ENCODE data around the gene NR2F1. TPM values are rescaled to one million over a fixed set of nuclear protein-coding genes. Genes with fewer than 3 reads are reported as not detected.

The NR2F1 gene
- total RNA-seq, 1 donor from 2014 or later, result 97.2 TPM

DNA sequence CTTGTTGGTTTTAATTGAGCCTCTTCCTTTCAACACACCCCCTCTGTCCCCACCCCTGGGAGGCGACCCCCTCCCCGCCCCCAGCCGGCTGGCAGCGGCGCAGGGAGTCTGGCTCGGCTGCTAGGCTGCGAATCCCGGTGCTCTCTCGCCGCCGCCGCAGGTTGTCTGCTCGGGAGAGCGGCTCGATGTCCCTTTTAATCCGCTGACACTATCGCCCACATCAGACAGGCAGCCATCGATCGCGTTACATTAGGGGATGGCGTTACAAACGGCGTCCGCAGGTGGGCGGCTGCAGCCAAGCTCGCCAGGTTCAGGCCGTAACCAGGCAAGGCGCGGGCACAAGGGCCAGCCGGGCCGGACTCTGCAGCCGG, 3.3 kb upstream of the NR2F1 start:
- Histone ChIP-seq H3K27me3 (no peaks in the 10 kb centered on the region), H3K36me3 (no peaks in the 10 kb centered on the region), H3K4me3 (peak overlapping the region; percentile 59 to 82), H3K27ac (peak overlapping the region; percentile 89), H3K9me3 (no peaks in the 10 kb centered on the region), H3K4me1 (peaks cover 37% of the 10 kb centered on the region)
- TF ChIP-seq POLR2A (IDR thresholded peaks at IDR 0.05) (no peak), POLR2AphosphoS5 (IDR thresholded peaks at IDR 0.05; ENCODE audit: insufficient read depth in 1 of 2, low read depth in 1 of 2) (no peak)
- TF ChIP-seq, protein P1, sequence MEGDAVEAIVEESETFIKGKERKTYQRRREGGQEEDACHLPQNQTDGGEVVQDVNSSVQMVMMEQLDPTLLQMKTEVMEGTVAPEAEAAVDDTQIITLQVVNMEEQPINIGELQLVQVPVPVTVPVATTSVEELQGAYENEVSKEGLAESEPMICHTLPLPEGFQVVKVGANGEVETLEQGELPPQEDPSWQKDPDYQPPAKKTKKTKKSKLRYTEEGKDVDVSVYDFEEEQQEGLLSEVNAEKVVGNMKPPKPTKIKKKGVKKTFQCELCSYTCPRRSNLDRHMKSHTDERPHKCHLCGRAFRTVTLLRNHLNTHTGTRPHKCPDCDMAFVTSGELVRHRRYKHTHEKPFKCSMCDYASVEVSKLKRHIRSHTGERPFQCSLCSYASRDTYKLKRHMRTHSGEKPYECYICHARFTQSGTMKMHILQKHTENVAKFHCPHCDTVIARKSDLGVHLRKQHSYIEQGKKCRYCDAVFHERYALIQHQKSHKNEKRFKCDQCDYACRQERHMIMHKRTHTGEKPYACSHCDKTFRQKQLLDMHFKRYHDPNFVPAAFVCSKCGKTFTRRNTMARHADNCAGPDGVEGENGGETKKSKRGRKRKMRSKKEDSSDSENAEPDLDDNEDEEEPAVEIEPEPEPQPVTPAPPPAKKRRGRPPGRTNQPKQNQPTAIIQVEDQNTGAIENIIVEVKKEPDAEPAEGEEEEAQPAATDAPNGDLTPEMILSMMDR (IDR thresholded peaks at IDR 0.05), result no peak
- peak in 1 of 2 donors; percentile 89 for DNase-seq (ENCODE audit: extremely low spot score in 2 of 2)
- intact Hi-C loops (cut with DNase I), result loop anchor here (10.0 kb wide), 2 partner anchors 225 to 335 kb away; no protein-coding TSS in a partner anchor

DNA sequence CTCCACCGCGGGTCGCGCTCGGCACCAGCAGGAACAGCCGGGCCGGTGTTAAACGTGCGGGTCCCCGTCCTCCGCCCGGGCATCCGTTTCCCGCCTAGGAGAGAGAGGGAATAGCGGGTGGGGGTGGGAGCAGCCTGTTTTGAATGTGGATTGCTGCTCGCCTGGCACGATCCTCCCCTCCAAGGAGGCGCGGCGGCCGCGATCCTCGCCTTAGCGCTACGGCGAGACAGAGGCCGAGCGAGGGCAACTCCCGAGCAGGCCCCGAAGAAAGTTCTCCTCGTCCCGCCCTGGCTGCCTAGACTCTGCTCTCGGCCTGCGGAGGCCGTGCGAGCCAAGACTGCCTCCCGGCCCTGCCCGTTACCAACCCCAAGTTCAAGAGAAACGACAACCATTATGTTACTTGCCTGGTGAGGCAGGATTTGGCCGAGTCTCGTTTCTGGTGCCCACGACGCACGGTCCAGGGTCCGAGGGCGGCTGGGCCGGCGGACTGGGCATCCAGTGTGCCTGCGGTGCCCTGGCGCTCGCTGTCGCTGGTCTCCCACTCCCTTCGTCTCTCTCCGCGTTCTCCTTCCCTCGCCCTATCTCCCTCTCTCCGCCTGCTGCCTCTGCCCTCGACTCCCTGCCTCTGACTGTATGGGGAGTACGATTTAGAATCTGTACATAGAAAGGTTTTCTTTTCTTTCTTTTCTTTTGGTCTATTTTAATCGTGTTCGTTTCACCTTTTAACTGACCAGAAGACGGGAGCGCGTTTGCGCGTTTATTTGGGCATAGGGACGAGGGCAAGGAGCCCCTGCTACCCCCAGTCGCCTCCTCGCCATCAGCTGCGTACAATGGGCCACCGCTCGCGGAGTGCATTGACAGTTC, 2.7 kb upstream of the NR2F1 start:
- Histone ChIP-seq H3K4me3 (peak overlapping the region; percentile 59 to 82), H3K36me3 (no peaks in the 10 kb centered on the region), H3K27ac (peak overlapping the region; percentile 89), H3K27me3 (no peaks in the 10 kb centered on the region), H3K4me1 (peaks cover 39% of the 10 kb centered on the region), H3K9me3 (no peaks in the 10 kb centered on the region)
- intact Hi-C loops (cut with DNase I), result loop anchor here (10.0 kb wide), 1 partner anchor 335 kb away; no protein-coding TSS in a partner anchor
- TF ChIP-seq POLR2A (IDR thresholded peaks at IDR 0.05) (no peak), POLR2AphosphoS5 (IDR thresholded peaks at IDR 0.05; ENCODE audit: insufficient read depth in 1 of 2, low read depth in 1 of 2) (peak in 1 of 2 donors; percentile 44)
- TF ChIP-seq, protein P1 (IDR thresholded peaks at IDR 0.05), result no peak
- peak in 1 of 2 donors; percentile 88 for DNase-seq (ENCODE audit: extremely low spot score in 2 of 2)

DNA sequence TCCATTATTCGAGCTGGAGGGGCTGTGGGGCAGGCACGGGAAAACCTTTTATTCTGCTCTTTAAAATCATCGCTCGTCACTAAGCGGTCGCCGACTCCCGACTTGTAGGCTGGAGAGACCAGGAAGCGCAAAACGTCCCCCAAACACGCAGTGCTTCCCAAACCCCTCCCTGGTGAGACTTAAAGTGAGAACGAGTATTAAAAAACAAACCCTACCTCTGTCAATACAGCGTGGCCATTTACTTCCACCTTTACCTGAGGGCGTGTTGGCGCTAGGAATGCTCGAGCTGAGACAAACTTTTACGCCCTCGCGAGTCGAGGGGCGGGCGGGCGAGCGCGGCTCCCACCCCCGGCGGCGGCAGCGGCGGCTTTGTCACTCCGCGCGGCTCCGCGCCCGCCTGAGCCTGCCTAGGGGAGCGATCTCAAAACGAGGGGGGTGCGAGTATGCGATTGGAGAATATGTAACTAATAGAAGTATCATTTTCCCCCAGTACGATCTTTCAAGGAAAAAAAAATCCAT, 2.0 kb upstream of the NR2F1 start, which contains the start of gene NR2F1-AS1:
Gene NR2F1-AS1 (minus strand): TSS at position 293 of the 519 bp plus-strand sequence.
- intact Hi-C loops (cut with DNase I), result loop anchor here (10.0 kb wide), 1 partner anchor 336 kb away; no protein-coding TSS in a partner anchor
- H3K4me1 ChIP-seq, result peaks cover 43% of the 10 kb centered on the region

DNA sequence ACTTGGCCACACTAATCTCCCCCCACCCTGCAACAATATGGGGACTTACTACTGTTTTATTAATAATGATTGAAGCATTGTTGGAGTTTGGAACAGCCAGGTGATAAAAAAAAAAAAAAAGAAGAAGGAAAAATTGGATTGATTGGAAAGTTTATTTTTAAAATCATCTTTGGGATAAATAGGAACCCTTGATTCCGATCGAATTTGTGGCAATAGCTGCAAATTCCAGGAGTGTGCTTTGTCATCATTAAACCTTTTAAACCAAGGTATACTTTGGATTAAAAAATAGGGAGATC, 907 bp upstream of the NR2F1 start:
- TF ChIP-seq POLR2A (IDR thresholded peaks at IDR 0.05) (no peak), POLR2AphosphoS5 (IDR thresholded peaks at IDR 0.05; ENCODE audit: insufficient read depth in 1 of 2, low read depth in 1 of 2) (no peak)
- TF ChIP-seq, protein P1 (IDR thresholded peaks at IDR 0.05), result no peak
- peak overlapping the region; percentile 90 for H3K27ac ChIP-seq
- no peaks in the 10 kb centered on the region for H3K36me3 ChIP-seq
- no peaks in the 10 kb centered on the region for H3K27me3 ChIP-seq
- intact Hi-C loops (cut with DNase I), result loop anchor here (10.0 kb wide), 1 partner anchor 337 kb away; no protein-coding TSS in a partner anchor
- no peak for DNase-seq (ENCODE audit: extremely low spot score in 2 of 2)
- H3K4me3 ChIP-seq, result peak overlapping the region; percentile 59 to 66
- no peaks in the 10 kb centered on the region for H3K9me3 ChIP-seq
- peaks cover 43% of the 10 kb centered on the region for H3K4me1 ChIP-seq

More for the DNA sequence above, 2.0 kb upstream of the NR2F1 start, which contains the start of gene NR2F1-AS1:
- Histone ChIP-seq H3K27ac (peak within 1 kb of the TSS; percentile 90), H3K27me3 (no peaks in the 10 kb centered on the region), H3K4me3 (peak within 1 kb of the TSS; percentile 59 to 82), H3K9me3 (no peaks in the 10 kb centered on the region), H3K36me3 (no peaks in the 10 kb centered on the region)
- peak in 1 of 2 donors; percentile 89 for DNase-seq (ENCODE audit: extremely low spot score in 2 of 2)
- TF ChIP-seq POLR2A (IDR thresholded peaks at IDR 0.05) (no peak), POLR2AphosphoS5 (IDR thresholded peaks at IDR 0.05; ENCODE audit: insufficient read depth in 1 of 2, low read depth in 1 of 2) (no peak)
- TF ChIP-seq, protein P1 (IDR thresholded peaks at IDR 0.05), result no peak

Data from vagina (tissue), 2 donors.